ENCODE measurements around the gene HTD2.

The HTD2 gene

DNA sequence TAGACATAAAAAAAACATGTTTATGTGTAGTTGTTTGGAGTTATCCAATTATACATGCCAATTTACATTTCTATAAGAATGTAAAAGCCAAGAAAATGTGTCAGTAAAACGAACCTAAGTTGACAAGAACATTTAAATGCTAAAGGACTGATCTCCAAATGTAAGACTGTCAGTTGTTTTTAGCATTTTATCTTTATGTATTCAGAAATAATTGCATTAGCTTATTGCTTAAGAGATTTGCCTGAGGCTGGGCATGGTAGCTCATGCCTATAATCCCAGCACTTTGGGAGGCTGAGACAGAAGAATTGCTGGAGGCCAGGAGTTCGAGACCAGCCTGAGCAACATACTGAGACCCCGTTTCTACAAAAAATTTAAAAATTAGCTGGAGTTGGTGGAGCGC is 53.3 kb downstream of the HTD2 start:
- DNase-seq: no peak

DNA sequence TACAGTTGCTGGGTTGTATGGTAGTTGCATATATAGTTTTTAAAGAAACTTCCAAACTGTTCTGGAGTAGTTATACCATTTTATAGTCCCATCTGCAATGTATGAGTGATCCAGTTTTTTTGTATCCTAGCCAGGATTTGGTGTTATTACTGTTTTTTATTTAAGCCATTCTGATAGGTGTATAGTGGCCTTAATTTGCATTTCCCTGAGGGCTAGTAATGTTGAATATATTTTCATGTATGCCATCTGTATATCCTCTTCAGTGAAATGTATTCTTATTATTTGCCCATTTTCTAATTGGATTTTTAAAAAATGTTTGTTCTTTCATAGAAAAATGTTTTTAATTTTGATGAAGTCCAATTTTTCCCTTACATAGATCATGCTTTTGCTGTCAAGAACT is 55.5 kb downstream of the HTD2 start:
- DNase-seq: no peak

DNA sequence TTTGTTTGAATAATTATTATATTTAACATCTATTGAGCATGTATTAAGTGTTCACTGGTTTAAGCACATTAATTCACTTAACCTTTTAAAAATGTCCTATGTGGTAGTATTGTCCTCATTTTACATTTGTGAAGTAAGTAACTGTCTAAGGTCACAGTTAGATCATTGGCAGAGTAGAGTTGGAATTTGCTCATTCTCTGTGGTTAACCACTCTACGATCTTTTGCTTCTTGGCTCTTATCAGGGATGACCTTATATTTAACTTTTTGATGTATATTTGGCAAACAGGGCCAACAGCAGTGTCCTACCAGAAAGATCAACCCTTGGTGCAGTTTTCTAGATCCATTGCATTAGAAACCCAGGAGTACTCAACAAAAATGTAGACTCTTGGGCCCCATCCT is 60.4 kb downstream of the HTD2 start:
- no peak for DNase-seq

- DNase-seq: no peak
Measured at GRCh38 chr3:58369038-58369437, 62.7 kb downstream of the HTD2 start.

All from NCI-H1092 treated with DMSO at 0.1 percent for 48 hours (cell line).